GM18526 (cell line): ENCODE measurements around the gene ARHGAP19.

Experiments used
- POLR2A ChIP-seq: IDR thresholded peaks from 3 replicates; pipeline ENCODE4 v1.6.1; 2011; ENCODE audit not compliant: insufficient read length; ENCODE audit errors: extremely low read depth

ARHGAP19 gene

DNA sequence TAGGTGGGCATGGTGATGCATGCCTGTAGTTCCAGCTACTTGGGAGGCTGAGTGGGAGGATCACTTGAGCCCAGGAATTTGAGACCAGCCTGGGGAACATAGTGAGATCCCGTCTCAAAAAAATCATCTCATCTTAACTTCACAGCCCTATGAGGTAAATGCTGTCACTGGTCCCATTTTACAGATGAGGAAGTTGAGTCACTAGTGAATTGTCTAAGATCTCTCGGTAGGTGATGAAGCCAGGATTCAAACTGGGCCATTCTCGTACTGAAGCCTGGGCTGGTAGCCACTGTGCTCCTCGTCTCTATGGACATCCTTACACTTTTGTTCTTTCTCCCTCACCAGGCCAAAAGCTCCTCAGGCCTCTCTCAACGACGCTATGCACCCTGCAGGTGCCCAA, 113.1 kb downstream of the ARHGAP19 start:
- TF ChIP-seq POLR2A = no peak

DNA sequence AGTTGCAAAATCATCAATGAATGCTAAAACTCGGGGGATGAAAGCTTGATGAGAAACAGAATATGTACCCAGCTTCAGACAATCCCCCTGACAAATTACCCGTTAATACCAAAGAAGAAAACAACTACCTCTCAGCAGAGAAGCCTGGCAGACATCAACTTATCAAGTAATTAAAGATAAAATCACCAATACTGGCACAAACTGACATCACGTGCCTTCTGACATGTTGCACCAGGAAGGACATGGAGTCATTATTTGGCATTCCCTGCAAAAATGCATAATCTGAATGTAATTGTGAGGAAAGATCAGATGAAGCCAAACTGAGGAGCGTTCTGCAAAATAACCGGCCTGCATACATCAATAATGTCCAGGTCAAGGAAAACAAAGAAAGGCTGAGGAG, 114.4 kb downstream of the ARHGAP19 start:
- TF ChIP-seq POLR2A = no peak

- no peak for TF ChIP-seq POLR2A
Observed at GRCh38 chr10:97176226-97176625, 116.2 kb downstream of the ARHGAP19 start.

DNA sequence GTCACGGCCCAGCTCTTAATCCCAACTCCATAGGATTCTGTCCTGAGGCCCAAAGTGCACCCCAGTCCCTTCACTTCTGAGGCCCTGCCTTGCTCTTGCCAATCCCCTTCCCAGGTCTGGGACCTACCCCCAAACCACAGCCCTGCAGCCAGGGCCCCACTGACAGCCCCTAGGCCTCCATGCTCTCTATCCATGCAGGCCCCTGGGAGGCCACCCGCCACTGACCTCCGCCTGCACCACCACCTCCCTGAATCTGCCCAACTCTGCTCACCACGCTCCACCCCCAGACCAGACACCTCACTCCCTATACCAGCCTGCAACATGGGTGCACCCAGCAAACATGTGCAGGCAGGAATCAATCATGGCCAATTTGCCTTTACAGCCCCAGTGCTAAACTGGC, 116.9 kb downstream of the ARHGAP19 start:
- TF ChIP-seq POLR2A = no peak

DNA sequence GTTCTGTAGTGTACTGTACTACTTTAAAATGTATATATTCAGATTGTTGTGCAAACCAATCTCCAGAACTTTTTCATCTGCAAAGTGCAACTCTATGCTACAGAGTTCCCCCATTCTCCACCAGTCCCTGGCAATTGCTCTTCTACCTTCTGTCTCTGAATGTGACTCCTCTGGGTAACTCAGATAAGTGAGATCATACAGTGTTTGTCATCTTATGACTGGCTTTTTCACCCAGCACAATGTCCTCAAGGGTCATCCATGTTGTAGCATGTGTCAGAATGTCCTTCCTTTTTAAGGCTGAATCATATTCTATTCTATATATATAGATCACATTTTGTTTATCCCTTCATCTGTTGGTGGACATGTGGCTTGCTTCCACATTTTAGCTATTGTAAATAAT, 117.5 kb downstream of the ARHGAP19 start:
- TF ChIP-seq POLR2A = no peak

DNA sequence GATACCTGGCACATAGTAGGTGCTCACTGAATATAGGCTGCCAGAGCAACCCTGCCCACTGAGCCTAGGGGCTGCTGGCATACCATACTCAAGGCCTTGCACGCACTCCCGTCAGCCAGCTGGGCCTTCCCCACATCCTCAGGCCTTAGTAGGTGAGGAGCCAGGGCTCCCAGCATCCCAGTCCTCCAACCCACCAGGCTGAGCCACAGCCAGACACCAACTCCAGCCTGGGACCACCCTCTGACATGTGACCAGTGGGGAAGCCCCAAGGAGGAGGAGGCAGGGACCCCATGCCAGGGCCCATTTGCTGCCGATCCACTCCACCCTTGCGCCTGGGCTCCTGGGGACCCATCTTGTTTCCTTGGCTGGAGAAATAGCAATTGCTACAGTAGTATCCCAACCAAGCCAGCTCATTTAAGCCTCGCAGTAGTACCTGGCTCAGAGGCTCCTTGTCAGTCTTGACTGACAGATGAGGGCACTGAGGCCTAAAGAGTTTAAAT, 118.1 kb downstream of the ARHGAP19 start:
- TF ChIP-seq POLR2A = no peak

DNA sequence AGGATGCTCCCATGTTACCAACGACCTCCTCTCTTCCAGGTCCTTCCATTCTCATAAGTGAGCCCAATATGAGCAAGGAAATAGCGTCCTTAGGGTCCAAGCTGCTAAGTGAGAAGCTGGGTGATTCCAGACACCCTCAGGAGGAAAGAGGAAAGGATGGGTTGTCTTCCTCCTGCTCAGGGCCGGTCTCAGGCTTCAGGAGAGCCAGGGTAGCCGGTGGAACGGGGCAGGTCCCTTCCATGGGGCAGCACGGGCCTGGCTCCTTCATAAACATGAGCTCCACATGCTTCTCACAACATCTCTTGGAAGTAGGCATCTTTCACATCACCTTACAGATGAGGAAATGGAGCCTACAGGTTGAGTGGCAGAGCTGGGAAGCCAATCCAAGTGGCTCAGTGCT, 119.4 kb downstream of the ARHGAP19 start:
- no peak for TF ChIP-seq POLR2A
